ENCODE results near the gene RAB11FIP4.

DNA sequence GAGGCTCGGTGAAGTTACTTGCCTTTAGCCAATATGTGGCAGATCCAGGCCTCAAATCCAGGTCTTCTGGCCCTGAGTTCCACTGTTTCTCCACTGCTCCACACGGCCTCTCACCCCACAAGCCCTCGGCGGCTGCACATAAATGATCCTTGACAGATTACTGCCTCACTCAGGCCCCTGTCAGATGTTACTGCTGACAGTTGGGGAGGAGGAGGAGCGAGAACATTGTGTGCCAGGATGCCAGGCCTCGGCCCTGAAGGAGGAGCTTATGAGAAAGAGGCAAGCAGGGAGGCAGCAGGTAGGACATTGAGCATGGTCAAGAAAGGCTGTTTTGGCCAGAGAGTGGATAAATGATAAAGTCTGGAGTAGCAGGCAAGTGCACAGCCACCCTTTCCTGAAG lies 88.6 kb downstream of the RAB11FIP4 start:
- TF ChIP-seq POLR2A (IDR thresholded peaks at IDR 0.05) (no peak), EP300 (IDR thresholded peaks at IDR 0.05) (no peak)
